GM18870 (cell line): ENCODE data around the gene ASPSCR1.
"Not testable (repeated sequence)": the region's sequence is repeated elsewhere in the genome, so short reads cannot be mapped to it uniquely, and the experiment has no call there.

Source experiments
- ATAC-seq: cut with Tn5 transposase; IDR thresholded peaks from one replicate; pipeline ENCODE4 v1.9.1; 2021; ENCODE audit warnings: moderate library complexity; ENCODE audit not compliant: unreplicated experiment

Gene ASPSCR1

DNA sequence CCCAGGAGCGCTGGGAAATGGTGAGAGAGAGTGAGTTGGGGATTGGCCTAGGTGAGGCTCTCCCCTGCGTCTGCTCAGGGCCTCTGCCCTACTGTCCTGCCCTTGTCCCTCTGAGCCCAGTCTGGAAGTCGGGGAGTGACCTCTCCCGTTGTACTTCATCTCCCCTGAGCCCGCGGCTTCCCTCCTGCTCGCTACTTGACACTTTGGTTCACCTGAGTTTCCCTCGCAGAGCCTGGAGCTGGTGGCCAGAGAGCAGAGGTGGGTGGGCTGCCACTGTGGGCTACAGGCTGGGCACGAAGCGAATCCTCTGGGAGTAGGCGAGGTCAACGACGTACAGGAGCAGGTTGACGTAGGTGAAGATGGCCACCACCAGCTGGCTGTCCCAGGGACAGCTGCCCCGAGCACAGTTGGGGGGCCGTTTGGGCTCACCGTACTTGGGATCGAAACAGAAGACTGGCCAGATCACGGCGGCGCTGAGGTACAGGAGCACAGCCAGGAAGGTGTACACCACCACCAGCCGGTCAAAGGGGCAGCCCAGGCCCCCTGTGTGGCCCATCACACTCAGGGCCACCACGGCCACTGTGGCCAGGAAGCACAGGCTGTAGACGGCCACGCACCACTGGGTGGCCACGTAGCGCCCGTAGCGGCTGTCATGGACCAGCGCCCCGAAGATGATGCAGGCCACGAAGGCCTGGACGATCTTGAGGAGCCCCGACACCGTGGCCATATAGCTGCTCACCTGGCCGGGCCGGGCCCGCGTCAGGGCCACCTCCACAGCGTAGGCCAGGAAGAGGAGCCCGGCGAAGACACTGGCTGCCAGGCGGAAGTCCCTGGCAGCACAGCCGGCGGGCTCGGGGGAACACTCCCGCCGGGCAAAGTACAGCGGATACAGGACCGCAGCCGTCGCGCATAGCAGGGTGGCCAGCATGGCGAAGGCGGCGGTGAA is 36.6 kb upstream of the ASPSCR1 start:
- no peak for ATAC-seq

- ATAC-seq, result no peak
Observed at GRCh38 chr17:81941484-81942166, 35.8 kb upstream of the ASPSCR1 start.

DNA sequence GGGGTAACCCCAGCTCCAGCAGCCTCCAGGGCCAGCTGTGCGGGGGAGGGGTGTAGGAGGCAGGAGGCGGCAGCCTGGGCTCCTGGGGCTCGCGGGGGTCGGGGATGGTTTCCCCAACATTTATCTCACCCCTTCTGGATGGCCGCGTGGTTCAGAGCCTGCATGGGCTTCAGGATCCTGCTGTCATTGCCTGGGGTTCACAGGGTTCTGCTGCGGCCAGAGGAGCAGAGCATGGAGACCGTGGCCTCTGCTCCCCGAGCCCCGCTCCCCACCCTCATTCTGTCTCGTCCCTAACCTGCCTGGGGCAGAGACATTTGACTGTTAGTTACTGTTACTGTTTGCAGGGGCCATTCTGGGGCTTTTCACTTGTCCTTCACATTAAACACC is 35.3 kb upstream of the ASPSCR1 start:
- ATAC-seq, result no peak

DNA sequence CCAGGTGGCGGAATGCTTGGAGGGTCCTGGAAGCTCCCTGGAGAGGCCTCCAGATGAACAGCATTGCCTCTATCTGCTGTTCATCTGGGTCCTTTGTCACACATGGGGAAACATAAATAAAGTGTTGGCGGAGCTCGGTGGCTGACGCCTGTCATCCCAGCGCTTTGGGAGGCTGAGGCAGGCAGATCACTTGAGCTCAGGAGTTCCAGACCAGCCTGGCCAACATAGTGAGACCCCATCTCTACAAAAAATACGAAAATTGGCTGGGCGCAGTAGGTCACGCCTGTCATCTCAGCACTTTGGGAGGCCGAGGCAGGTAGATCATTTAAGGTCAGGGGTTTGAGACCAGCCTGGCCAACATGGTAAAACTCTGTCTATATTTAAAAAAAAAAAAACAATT is 32.6 kb upstream of the ASPSCR1 start:
- no peak for ATAC-seq

- no peak for ATAC-seq
Observed at GRCh38 chr17:81947189-81947588, 30.2 kb upstream of the ASPSCR1 start, which contains the start of gene MYADML2. TSS of gene MYADML2 (minus strand) at chr17:81947233. CDS start at chr17:81941741, 5,492 bp downstream.

GRCh38 chr17:81948635-81949378 is 28.6 kb upstream of the ASPSCR1 start:
- ATAC-seq, result no peak

GRCh38 chr17:81950501-81950900 is 26.9 kb upstream of the ASPSCR1 start:
- no peak for ATAC-seq

GRCh38 chr17:81951785-81952684 is 25.4 kb upstream of the ASPSCR1 start:
- no peak for ATAC-seq

- ATAC-seq, result no peak
Observed at GRCh38 chr17:81952792-81953228, 24.6 kb upstream of the ASPSCR1 start.

DNA sequence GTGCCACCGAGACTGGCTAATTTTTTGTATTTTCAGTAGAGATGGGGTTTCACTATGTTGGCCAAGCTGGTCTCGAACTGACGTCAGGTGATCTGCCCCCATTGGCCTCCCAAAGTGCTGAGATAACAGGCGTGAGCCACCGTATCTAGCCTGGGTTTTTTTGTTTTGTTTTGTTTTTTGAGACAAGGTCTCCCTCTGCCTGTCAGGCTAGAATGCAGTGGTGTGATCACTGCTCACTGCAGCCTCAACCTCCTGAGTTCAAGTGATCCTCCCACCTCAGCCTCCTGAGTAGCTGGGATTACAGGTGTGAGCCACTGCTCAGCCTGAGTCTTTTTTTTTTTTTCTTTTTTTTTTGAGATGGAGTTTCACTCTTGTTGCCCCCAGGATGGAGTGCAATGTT is 24.0 kb upstream of the ASPSCR1 start:
- ATAC-seq, result not testable (repeated sequence)

GRCh38 chr17:81954131-81955057 is 23.0 kb upstream of the ASPSCR1 start:
- no peak for ATAC-seq

GRCh38 chr17:81955058-81955681 is 22.3 kb upstream of the ASPSCR1 start:
- no peak for ATAC-seq

- no peak for ATAC-seq
Observed at GRCh38 chr17:81955756-81956544, 21.5 kb upstream of the ASPSCR1 start.

DNA sequence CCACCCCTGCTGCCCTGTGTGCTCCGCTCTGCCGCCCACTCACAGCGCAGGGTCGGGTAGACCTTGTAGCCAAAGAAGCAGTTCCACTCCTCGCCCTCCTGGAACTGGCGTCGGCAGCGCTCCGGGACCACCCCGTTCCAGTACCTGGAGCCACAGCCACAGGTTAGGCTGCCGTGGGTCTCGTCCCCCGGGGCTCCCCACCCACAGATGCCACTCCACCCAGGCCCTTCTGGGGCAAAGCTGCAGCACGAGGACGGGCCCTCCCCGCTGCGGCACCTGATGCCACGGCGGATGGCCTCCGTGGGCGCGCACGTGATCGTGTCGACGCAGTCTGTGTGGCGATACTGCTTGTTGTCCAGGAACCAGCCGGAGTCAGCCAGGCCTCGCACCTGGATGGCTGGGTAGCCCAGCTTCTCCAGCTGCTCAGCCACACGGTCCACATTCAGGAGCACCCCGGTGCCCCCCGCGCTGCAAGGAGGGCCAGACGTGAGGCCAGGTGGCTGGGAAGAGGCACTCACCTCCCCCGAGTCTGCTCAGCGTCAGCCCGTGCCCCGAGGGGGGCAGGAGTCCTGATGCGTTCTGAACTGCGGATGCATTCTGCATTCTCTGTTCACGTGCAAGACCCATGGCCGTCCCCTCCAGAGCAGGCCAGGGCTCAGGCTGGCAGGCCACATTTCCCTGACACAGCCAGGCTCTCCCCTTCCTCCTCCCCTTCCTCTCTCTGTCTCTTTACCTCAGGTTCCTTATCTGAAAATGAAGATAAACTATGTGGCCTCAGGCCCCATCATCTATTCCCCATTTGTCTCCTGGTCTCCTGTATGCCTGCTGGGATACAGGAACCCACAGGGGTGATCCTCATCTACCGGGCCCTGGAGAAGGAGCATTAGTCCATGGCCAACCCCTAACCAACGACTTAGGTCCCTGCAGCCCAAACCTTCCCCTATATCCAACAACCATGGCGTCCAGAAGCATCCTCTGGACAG is 20.5 kb upstream of the ASPSCR1 start:
- no peak for ATAC-seq

- ATAC-seq, result no peak
Observed at GRCh38 chr17:81957691-81958432, 19.6 kb upstream of the ASPSCR1 start.
